ENCODE measurements around the gene MBP.

DNA sequence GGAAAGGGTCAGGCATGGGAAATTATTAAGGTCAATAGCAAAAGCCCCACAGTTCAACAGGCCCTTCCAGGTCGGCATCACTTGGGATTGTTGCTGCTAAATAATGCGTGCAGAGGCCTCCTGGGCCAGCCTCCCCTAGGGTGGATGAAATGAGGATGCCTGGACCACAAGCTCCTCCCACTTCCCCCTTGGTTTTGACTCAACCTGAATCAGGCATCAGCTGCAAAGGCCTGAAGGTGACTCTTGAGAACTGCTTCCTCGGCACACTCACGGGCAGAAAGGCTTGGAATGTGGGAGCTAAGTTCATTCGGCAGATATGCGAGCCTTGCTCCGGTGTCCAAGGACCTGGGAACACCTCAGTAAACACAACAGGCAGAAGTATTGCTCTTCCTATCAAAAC is 69.3 kb downstream of the MBP start:
- TF ChIP-seq RARB (CRISPR knock-in tag; IDR thresholded peaks at IDR 0.05) (no peak), ESRRG (CRISPR knock-in tag; IDR thresholded peaks at IDR 0.05) (no peak), ZFP30 (CRISPR knock-in tag; IDR thresholded peaks at IDR 0.05) (no peak), TOX (CRISPR knock-in tag; IDR thresholded peaks at IDR 0.05; ENCODE audit: borderline replicate concordance) (no peak)
- TF ChIP-seq, protein P1, sequence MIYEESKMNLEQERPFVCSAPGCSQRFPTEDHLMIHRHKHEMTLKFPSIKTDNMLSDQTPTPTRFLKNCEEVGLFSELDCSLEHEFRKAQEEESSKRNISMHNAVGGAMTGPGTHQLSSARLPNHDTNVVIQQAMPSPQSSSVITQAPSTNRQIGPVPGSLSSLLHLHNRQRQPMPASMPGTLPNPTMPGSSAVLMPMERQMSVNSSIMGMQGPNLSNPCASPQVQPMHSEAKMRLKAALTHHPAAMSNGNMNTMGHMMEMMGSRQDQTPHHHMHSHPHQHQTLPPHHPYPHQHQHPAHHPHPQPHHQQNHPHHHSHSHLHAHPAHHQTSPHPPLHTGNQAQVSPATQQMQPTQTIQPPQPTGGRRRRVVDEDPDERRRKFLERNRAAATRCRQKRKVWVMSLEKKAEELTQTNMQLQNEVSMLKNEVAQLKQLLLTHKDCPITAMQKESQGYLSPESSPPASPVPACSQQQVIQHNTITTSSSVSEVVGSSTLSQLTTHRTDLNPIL (CRISPR knock-in tag; IDR thresholded peaks at IDR 0.05; ENCODE audit: low read depth) = no peak

Data from SK-N-SH treated with all-trans-retinoic acid at 6 μM for 48 hours (cell line).